ENCODE data around the gene TMEFF2.

The TMEFF2 gene

DNA sequence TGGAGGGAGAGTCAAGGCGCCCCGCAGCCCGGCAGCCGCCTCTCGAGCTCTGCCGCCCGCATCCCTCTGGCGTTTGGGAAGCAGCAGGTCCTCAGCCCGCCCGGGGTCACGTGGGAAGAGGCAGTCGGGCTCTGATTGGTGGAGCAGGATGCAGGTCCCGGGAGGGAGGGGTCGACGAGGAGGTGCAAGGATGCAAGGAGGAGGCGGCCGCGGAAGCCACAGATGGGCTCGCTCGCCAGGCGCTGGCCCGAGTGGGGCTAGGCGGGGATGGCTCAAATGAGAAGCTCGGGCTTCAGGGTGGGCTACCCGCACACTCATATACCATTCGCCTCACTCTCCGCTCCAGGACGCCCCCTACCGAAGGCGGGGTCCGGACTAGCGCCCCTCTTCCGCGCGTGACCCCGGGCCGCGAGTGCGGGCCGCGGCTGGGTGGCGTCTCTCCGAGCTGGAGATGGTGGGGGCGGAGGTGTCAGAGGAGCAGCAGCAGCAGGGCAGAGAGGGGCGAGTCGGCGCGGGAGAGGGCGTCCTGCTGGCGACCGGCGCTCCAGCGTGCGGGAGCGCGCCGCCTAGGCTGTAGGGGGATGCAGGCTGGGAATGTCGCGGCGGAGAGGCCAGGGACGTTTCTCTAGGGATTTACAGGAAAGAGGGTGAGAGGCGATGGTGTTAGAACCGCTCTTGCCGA, at the start of gene TMEFF2:
TMEFF2 (minus strand) TSS at position 68 of the 682 bp plus-strand sequence. CDS start 409 bp downstream, outside the sequence.
- DNase-seq (ENCODE audit: low read depth) = peak; percentile 82

GRCh38 chr2:192243488-192243887, 48.8 kb upstream of the TMEFF2 start:
- DNase-seq (ENCODE audit: low read depth) = peak; percentile 64

GRCh38 chr2:192236136-192236535, 41.4 kb upstream of the TMEFF2 start:
- peak; percentile 82 for DNase-seq (ENCODE audit: low read depth)

- no peak for DNase-seq (ENCODE audit: low read depth)
Observed at GRCh38 chr2:192230889-192231453, 36.2 kb upstream of the TMEFF2 start.

DNA sequence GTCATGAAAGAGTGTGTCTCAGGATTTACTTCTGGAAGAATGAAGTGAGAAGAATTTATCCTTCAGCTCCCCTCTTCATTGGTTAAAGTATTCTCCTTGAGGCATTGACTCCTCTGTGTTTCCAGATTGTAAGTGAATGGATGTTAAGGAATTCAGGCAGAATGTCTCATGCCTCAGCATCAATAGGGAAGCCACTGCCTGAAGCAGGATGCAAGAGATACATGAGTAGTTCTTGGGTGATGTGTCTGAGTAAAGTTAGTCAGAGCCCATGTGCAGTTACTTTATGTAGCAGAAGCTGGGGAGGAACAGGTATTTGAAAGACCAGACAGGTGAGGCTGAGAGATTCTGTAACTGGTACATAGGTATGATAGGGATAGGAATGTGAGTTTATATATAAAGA, 34.0 kb upstream of the TMEFF2 start:
- DNase-seq (ENCODE audit: low read depth) = no peak

DNA sequence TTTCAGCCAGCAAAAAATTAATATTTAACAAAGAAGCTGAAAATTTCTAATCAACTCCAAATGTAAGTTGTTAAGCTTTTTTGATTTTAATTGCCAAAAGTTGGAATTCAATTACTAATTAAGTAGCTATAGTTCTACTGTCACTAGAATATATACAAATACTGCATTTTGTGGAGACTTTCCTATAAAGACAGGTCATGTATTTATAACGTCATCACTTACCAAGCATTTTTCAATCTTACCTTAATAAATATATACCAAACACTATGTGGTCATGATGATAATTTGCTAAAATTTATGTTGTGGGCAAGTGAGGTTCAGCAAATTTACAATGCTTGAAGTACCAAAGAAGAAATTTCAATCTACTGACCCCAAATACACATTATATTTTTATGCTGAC, 24.2 kb upstream of the TMEFF2 start:
- DNase-seq (ENCODE audit: low read depth) = no peak

- no peak for DNase-seq (ENCODE audit: low read depth)
Observed at GRCh38 chr2:192218377-192218776, 23.6 kb upstream of the TMEFF2 start.

DNA sequence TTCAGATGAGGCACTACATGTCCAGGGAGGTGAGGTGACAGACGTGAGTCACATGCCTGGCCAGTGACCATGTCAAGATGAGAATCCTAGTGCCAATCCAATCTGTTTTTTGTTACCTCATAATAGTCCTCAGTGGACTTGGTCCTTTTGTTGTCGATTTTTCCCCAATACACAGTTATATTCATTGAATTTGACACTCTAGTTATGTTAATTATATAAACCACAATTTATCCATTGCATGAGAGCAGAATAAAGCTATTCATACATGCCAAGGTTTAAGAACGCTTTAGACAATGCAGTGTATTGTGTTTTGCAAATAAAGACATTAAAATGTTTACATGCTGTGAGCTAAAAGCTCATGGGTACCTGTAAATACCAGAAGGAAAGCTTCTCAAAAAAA, 21.6 kb upstream of the TMEFF2 start:
- DNase-seq (ENCODE audit: low read depth) = no peak

DNA sequence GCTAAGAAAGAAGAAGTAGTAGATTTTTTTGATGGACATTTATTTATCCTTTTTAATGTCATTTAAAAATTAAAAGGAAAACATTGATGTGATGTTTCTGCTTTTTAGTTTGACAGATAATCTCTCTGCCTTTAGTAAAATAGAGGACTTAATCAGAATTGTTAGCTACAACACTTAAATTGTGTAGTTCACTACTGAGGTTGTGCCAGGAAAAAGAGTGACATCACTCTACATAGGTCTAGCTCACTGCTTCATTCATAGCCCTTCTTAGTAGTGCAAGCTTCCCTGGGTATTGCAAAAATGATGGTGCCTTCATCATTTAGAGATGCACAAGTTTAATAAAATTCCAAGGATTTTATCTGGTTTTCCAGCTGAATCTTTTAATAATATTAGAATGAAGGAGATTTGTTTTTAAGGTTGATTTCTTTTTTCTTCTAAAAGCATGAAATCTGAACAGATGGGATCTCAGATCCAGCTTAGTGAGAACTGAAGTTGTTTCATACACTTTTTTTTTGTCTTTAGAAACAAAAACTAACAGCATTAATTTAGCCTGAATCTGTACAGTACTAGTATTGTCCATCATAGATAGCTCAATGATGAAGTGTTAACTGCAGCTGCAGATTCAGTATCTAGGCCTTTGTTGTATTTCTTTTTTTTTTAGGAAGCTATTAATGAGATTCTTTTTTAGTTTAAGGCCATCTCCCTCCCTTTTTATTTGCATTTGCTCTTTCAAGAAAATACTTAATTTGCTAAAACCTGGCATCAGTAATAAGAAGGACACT, 20.6 kb upstream of the TMEFF2 start:
- no peak for DNase-seq (ENCODE audit: low read depth)

DNA sequence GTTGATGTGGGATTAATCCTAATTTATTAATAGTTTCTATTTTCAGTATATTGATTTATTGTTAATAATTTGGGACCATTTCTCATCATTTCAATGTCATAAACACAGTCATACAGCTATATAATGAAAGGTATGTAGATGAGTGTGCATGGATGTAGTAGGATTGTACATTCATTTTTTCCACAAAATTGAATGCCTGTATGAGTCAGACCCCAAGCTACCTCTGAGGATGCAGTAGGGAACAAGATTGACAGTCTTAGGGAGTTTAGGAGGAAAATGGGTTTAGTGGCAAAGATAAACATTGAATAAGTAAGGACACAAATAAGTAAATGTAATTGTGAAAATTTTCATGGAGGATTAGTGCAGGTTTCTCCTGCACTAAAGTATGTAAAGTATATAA, 14.1 kb upstream of the TMEFF2 start:
- DNase-seq (ENCODE audit: low read depth) = peak; percentile 39

- DNase-seq (ENCODE audit: low read depth) = no peak
Observed at GRCh38 chr2:192206399-192206798, 11.7 kb upstream of the TMEFF2 start.

DNA sequence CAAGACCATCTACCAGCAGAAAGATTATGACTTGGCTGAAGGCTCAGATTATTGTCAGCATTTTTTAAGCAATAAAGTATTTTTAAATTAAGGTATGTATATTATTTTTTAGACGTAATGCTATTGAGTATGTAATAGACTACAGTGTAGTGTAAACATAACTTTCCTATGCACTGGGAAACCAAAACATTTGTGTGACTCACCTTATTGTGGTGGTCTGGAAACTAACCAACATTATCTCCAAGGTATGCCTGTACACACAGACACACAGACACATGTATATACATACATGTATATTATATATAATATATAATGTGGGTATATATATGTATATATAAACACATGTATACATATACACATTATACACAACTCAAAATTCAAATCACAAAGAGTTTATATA, 9.1 kb upstream of the TMEFF2 start:
- no peak for DNase-seq (ENCODE audit: low read depth)

- DNase-seq (ENCODE audit: low read depth) = no peak
Observed at GRCh38 chr2:192202373-192202772, 7.6 kb upstream of the TMEFF2 start.

DNA sequence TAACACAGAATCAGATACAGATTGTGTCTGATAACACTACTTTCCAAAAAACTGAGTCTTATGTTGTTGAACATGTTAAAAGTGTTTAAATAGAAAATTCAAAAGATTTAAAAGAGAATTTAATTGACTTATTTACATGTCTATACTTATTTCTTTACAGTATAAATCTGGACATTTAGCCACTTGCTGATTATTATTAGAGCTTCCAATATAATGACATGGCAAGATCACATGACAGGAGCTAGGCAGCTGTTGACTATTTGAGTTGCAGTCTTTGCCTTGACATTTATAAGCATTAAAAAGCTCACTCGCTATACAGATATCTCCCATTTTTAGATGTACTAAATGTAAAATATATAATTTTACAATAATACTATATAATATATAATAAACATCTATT, 6.4 kb upstream of the TMEFF2 start:
- no peak for DNase-seq (ENCODE audit: low read depth)

GRCh38 chr2:192197357-192197756, 2.6 kb upstream of the TMEFF2 start:
- DNase-seq (ENCODE audit: low read depth) = peak; percentile 16

DNA sequence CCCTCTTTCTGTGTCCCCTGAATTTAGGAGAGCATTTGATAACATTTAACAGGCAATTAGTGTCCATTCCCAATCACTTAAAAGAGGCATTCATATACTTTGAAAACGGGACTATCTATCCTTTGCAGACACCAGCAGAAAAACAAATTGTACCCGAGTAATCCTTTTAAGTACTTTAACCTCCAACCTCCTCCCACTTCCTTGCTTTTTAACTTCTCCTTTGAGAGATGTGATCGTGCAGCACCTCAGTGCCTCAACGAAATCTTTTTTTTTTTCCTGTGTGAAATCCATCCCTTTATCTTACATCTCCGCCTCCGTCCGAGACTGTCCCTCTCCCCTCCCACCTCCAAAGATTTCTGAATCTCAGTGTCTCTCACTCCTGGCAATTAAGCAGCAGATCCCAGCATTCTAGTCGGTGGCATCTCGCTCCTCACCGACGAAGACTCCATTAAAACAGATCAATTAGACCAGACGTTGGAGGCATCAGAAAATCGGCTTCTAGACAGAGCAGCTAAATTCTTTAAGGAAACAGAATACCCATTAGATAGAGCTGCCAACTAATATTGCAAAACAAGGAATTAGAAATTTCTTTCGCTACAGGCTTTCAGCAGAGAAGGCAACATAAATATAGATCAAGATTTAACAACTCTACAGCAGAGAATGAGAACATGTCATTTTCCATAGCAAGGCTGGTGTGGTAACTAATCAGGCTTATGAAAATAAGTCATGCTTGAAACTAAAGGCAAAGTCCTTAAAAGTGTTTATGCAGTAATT, 1.9 kb upstream of the TMEFF2 start:
- DNase-seq (ENCODE audit: low read depth) = no peak

GRCh38 chr2:192195548-192196418, 1.1 kb upstream of the TMEFF2 start:
- peak; percentile 25 for DNase-seq (ENCODE audit: low read depth)

GRCh38 chr2:192194265-192194865, 368 bp downstream of the TMEFF2 start:
- DNase-seq (ENCODE audit: low read depth) = no peak

GRCh38 chr2:192190474-192190873, 4.3 kb downstream of the TMEFF2 start:
- DNase-seq (ENCODE audit: low read depth) = peak; percentile 22

DNA sequence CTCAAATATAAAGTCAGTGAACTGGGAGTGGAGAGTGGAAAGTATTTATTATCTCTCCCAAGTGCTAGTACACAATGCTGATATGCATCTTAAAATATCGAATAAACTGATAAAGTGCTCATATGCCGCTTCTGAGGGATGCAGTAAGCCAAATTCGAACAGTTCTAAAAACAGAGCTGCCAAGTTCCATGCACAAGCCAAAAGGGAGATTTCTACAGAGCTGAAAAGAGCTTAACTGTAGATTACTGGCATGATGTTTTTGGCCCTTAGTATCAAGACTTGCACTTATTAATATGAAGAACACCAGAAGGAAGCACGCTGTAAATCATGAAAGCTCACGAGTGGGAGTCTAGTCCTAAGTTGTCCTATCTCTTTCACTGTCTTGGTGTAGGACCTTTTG, 7.9 kb downstream of the TMEFF2 start:
- DNase-seq (ENCODE audit: low read depth) = no peak

GRCh38 chr2:192184349-192184748, 10.4 kb downstream of the TMEFF2 start:
- no peak for DNase-seq (ENCODE audit: low read depth)

Data from HS-5 (cell line).